ENCODE data around the gene NAPSA.

NAPSA gene

DNA sequence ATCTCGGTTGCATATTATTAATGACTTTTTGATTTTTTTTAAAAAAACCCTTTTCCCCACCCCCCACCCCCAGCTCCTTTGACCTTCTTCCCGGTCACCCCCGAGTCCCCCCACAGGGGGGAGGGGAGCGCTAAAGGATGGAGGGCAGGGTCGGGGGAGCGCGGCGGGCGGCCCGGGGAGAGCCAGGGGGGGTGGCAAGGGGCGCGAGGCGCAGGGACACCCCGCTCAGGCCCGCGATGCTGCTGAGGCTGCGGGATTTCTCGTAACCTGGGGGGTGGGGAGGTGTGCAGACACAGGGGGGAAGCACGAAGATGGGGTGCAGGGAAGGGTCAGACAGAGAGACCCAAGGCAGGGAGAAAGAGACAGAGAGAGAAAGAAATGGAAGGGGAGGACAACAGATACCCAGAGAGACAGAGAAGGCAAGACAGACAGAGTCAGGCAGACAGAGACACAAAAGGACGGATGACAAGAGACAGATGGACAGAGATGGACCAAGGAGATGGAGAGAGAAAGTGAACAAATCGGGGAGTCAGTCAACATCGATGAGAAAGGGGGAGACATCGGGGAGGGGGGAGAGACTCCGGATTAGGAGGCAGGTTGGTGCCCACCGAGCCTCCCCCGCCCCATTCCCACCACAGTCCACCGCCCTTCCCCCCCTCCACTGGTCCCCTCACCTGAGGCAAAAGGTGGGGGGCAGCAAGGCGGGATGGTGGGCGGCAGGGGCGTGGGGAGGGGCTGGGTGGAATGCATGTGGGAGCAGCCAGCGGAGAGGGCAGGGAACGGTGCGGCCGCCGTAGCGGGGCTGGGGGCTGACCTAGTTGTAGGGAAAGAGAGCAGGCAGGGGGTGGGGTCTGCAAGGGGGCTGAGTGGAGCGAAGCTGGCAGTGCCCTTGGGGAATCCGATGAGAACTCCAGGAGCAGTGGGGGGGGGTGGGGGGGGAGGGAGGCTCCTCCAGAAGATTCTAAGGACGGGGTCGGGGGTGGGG is 50.4 kb downstream of the NAPSA start:
- no peak for DNase-seq (ENCODE audit: low read depth)

DNA sequence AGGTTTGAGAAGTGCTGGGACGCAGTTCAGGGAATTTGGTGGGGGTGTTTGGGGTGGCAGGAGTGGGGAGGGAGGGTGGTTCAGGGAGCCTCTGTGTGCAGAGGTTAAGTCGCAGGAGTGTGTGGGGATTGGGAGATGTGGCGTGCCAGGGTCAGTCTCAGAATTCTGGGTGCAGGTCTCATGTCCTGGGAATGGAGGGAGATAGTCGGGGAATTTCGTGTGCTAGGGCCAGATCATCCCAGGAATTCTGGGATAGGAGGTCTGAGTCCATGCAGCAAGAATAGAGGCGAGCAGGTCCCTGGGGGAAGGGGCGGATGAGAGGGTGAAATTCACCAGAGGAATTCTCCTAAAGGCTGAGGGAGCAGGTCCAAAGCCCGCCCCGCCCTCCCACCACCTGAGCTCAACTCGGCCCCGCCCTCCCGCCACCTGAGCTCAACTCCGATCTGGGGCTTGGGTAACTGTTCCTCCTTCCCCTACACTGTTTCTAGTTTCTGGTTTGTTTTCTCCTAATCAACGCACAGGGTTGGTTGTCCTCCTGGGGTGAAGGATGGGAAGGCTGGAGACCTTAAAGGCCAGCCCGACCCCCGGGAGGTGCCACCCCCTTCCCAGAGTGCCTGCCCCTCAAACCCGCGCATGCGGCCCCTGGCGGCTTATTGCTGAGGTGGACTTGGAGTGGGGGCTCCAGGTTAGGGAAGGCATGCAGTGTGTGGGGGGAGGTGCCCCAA is 51.5 kb downstream of the NAPSA start:
- no peak for DNase-seq (ENCODE audit: low read depth)

GRCh38 chr19:50312967-50313811 is 52.2 kb downstream of the NAPSA start:
- DNase-seq (ENCODE audit: low read depth) = no peak

DNA sequence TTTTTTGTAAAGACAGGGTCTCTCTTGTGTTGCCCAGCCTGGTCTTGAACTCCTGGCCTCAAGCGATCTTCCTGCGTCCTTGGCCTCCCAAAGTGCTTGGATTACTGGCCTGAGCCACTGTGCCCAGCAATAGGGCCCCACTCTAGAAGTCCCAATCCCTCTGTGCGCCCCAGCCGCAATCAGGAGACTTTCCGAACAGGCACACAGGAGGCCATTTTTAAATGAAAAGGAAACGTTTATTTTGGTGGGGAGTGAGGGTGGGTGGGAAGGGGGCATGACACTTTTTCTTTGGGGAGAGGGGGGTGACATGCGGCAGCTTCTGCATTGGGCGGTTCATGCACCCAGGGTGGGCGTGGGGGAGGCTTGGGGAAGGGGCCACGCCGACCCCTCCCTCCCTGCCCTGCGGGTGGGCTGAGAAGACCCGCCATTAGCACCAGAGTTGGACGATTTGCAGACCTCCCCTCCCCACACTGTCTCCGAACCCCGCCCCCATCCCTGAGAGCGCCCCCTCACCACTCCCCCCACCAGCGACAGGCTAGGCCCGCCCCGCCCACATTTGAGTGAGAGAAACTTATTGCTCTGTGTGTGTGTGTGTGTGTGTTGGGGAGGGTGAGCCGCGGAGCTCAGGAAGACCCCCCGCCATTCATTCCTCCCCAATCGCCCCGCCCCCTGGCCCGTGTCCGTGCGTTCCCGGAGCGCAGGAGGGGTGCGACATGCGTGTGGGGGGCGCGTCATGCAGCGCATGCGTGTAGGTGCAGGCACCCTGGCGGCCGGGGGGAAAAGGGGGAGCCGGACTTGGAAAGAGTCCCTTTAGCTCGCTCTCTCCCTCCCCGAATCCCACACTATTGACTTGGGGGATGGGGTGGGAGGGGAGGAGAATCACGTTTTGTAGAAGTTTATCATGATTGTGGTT is 53.5 kb downstream of the NAPSA start:
- no peak for DNase-seq (ENCODE audit: low read depth)

DNA sequence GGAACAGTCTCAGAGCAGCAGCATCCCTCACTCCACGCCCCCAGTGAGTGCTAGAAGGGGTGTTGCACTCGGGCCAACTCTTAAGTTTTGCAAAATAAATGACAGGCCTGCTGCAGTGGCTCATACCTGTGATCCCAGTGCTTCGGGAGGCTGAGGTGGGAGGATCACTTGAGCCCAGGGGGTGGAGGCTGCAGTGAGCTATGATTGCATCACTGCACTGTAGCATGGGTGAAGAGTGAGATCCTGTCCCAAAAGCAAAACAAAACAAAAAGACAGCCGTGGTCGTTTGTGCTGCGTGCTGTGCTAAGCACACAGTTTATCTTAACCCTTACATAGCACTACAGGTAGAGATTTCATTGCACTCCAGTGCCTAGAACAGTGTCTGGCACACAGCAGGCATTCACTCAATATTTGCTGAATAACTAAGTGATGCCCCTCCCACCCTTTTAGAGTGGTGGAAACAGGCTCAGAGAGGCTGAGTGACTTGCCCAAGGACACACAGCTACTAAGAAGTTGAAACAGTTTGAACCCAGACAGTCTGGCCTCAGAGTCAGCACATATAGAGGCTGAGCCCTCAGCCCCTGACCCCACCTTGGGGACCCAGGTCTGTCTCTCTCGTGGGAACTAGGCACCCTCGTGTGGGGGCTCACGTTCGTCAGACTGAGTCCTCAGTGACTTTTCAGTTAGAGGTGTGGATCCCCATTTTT is 54.5 kb downstream of the NAPSA start:
- DNase-seq (ENCODE audit: low read depth) = no peak

DNA sequence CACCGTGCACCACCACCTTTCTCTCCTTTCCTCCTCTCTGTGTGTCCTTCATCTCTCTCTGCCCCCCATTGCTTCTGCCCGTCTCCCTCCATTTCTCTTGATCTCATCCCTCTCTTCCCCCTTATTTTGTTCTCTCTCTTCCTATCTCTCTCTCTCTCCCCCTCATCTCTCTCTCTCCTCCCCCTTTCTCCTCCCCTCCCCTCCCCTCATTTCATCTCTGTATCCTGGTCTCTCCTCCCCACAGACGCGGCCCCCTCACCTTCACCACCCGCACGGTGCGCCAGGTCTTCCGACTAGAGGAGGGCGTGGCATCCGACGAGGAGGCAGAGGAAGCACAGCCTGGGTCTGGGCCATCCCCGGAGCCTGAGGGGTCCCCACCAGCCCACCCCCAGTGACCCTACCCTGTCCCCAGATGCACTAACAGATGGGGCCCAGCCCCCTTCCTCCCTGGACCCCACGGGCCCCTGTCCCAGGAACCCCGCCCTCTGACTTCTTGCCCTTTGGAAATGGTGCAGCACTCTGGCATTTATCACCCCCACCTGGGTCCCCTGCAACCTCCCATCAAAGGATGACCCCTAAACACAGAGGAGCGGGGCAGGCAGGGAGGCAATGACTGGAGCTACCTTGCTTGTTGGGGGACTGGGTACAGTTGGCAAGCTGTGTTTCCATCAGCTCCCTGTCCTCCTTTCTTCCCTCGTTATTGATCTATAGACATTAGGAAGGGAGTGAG is 55.9 kb downstream of the NAPSA start:
- no peak for DNase-seq (ENCODE audit: low read depth)

DNA sequence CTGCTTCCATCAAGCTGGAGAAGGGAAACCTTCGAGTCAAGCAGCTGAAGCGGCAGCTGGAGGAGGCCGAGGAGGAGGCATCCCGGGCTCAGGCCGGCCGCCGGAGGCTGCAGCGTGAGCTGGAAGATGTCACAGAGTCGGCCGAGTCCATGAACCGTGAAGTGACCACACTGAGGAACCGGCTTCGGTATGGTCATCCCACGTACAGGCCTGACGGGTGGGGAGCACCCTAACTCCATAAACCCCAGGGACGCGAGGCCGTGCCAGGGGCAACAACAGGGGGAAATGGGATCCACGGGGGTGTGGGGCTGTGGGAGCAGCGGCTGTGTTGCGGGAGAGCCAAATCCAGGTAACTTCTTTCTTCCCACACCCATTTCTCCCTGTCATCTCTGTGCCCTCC is 56.4 kb downstream of the NAPSA start:
- DNase-seq (ENCODE audit: low read depth) = no peak
